ENCODE measurements around the gene SDK1.

DNA sequence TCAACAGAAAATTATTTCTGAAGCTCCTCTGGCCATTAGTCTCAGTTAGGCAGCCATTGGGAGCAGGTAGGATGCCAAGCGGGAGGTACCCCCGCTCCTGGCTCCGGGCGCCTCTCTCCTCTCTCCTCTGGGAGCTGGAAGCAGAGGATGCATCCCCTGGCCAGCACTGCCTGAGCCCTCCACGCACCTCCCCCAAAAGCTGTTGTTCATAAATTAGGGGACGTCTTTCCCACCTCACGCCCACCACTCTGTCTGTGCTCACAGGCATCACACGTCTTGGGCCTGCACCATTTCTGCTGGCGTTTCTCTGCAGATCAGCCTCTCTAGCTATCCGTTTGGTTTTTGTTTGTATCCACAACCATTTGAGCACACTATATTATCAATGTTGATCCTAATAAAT, 772.0 kb downstream of the SDK1 start:
- TF ChIP-seq POLR2A (IDR thresholded peaks at IDR 0.05; ENCODE audit: extremely low read depth, insufficient read length) = no peak
- TF ChIP-seq, protein P1, sequence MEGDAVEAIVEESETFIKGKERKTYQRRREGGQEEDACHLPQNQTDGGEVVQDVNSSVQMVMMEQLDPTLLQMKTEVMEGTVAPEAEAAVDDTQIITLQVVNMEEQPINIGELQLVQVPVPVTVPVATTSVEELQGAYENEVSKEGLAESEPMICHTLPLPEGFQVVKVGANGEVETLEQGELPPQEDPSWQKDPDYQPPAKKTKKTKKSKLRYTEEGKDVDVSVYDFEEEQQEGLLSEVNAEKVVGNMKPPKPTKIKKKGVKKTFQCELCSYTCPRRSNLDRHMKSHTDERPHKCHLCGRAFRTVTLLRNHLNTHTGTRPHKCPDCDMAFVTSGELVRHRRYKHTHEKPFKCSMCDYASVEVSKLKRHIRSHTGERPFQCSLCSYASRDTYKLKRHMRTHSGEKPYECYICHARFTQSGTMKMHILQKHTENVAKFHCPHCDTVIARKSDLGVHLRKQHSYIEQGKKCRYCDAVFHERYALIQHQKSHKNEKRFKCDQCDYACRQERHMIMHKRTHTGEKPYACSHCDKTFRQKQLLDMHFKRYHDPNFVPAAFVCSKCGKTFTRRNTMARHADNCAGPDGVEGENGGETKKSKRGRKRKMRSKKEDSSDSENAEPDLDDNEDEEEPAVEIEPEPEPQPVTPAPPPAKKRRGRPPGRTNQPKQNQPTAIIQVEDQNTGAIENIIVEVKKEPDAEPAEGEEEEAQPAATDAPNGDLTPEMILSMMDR (IDR thresholded peaks at IDR 0.05; ENCODE audit: low read depth, low read length) = no peak
- TF ChIP-seq, protein P2, sequence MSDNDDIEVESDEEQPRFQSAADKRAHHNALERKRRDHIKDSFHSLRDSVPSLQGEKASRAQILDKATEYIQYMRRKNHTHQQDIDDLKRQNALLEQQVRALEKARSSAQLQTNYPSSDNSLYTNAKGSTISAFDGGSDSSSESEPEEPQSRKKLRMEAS (IDR thresholded peaks at IDR 0.05; ENCODE audit: low read depth, low read length) = no peak

Measured in NB4 (cell line).